Measurements from ENCODE around the gene POLR2L. TPM values are rescaled to one million over a fixed set of nuclear protein-coding genes. Genes with fewer than 3 reads are reported as not detected.
A peak's percentile ranks its signal among the peaks of the same experiment; 100 is the strongest.

Gene POLR2L
- total and polyA plus RNA-seq, 7 donors: 34.9 to 198 (median 75.3) TPM

DNA sequence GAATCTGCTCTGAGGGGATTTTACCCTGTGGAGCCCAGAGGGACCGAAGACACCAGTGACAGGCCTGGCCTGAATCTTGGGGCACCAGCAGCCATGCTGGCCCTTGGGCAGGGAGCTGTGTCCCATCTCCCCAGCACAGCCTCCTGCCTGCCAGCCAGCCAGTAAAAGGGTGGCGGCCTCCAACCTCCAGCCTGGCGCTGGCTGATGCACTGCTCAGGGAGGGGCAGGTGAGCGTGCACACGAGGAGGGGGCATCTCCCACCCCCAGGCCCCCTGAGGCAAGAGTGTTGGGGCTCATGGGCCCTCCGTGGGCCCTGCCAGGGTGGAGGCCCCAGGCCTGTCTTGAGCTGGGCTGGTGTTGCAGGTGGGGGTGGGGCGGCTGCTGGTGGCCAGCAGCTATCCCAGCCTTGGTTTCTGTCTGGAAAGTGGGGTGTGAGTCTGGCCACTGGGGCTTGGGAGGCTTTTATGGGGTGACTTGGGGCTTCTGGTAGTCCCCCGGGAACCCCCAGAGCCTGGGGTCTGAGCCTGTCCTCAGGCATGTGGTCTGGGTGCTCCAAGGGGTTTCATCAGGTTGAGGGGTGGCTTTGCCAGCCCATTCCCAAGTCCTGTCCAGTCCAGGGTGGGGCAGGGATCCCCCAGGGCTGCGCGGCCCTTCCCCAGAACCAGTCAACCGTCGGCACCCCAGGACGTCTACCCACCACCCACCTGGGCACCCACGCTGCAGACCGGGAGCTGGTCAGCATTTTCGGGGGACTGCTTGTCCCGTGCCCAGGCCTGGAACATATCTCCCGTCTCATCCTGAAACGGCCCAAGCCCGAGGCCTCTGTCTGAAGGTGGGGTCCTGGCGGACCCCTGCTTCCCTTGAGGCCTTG is 18.1 kb upstream of the POLR2L start:
- TF ChIP-seq EP300 (IDR thresholded peaks at IDR 0.05): no peak
- TF ChIP-seq POLR2AphosphoS5 (IDR thresholded peaks at IDR 0.05): no peak
- TF ChIP-seq, protein P1, sequence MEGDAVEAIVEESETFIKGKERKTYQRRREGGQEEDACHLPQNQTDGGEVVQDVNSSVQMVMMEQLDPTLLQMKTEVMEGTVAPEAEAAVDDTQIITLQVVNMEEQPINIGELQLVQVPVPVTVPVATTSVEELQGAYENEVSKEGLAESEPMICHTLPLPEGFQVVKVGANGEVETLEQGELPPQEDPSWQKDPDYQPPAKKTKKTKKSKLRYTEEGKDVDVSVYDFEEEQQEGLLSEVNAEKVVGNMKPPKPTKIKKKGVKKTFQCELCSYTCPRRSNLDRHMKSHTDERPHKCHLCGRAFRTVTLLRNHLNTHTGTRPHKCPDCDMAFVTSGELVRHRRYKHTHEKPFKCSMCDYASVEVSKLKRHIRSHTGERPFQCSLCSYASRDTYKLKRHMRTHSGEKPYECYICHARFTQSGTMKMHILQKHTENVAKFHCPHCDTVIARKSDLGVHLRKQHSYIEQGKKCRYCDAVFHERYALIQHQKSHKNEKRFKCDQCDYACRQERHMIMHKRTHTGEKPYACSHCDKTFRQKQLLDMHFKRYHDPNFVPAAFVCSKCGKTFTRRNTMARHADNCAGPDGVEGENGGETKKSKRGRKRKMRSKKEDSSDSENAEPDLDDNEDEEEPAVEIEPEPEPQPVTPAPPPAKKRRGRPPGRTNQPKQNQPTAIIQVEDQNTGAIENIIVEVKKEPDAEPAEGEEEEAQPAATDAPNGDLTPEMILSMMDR (IDR thresholded peaks at IDR 0.05): no peak
- no peak for TF ChIP-seq POLR2A (IDR thresholded peaks at IDR 0.05)
- H3K9me3 ChIP-seq: no peaks in the 10 kb centered on the region
- H3K4me3 ChIP-seq: peak overlapping the region in 1 of 4 donors; percentile 28
- H3K27ac ChIP-seq: peak overlapping the region; percentile 65 to 79 (median 70)
- WGBS, 2 donors: 60 to 80% methylated on average over 21 of the region's 21 CpGs
- intact Hi-C loops (cut with DNase I): no loop called here
- no peak for DNase-seq
- H3K4me1 ChIP-seq: peaks cover 0 to 28% (median 20%) of the 10 kb centered on the region in 4 donors
- peaks cover 0 to 31% (median 6%) of the 10 kb centered on the region in 4 donors for H3K36me3 ChIP-seq
- H3K27me3 ChIP-seq: no peaks in the 10 kb centered on the region

DNA sequence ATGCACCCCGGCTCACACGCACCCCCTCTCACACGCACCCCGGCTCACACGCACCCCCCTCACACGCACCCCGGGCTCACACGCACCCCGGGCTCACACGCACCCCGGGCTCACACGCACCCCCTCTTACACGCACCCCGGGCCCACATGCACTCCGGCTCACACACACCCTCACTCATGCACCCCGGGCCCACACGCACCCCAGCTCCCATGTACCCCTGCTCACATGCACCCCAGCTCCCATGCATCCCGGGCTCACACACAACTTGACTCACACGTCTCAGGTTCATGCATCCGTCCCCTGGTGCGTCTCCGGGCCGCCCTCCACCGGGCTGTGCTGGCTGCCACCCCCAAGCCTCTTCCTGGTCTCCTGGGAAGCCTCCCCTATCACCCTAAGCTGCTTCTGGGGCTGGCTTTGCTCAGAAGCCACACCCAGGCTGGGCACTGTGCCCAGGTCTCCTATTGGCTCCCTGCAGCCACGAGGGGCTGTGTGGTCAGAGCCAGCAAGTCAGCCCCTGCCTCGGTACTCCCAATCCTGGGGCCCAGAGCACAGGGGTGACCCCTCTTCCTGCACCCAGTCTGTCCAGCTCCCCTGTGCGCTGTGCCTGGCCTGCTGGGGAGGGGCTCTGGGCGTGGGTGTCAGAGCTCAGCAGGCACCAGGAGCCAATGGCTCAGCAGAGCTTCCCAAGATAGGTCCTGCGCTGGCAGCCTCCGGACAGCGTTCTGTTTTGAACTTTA is 17.2 kb upstream of the POLR2L start:
- H3K4me3 ChIP-seq: peak overlapping the region in 3 of 4 donors; percentile 20 to 28 (median 22)
- intact Hi-C loops (cut with DNase I): no loop called here

DNA sequence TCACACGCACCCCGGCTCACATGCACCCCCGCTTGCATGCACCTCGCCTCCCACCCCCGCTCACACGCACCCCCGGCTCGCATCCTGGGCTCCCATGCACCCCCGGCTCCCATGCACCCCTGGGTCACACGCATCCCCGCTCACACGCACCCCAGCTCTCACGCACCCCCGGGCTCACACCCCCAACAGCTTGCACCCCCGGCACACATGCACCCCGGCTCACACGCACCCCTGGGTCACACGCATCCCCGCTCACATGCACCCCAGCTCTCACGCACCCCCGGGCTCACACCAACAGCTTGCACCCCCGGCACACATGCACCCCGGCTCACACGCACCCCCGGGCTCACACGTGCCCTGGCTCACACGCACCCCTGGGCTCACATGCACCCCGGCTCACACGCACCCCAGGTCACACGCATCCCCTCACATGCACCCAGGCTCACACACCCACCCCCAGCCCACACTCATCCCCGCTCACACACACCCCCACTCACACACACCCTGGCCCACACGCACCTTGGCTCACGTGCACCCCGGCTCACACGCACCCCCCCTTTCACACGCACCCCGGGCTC is 16.5 kb upstream of the POLR2L start:
- Histone ChIP-seq H3K4me3 (no peak overlapping the region), H3K9me3 (no peaks in the 10 kb centered on the region), H3K27ac (no peak overlapping the region), H3K36me3 (peaks cover 0 to 18% (median 0%) of the 10 kb centered on the region in 4 donors), H3K27me3 (no peaks in the 10 kb centered on the region), H3K4me1 (peaks cover 0 to 28% (median 20%) of the 10 kb centered on the region in 4 donors)
- intact Hi-C loops (cut with DNase I): no loop called here
- 81 to 92% methylated on average over 37 of the region's 37 CpGs for WGBS, 2 donors
- TF ChIP-seq, protein P1 (IDR thresholded peaks at IDR 0.05): no peak
- TF ChIP-seq POLR2A (IDR thresholded peaks at IDR 0.05): no peak
- no peak for TF ChIP-seq EP300 (IDR thresholded peaks at IDR 0.05)
- TF ChIP-seq POLR2AphosphoS5 (IDR thresholded peaks at IDR 0.05): no peak
- DNase-seq: no peak

More for the DNA sequence above, 17.2 kb upstream of the POLR2L start:
- peaks cover 0 to 24% (median 3%) of the 10 kb centered on the region in 4 donors for H3K36me3 ChIP-seq
- H3K9me3 ChIP-seq: no peaks in the 10 kb centered on the region
- no peaks in the 10 kb centered on the region for H3K27me3 ChIP-seq
- peak; percentile 93 for DNase-seq
- peak overlapping the region; percentile 65 to 79 (median 70) for H3K27ac ChIP-seq
- no peak for TF ChIP-seq POLR2A (IDR thresholded peaks at IDR 0.05)
- TF ChIP-seq EP300 (IDR thresholded peaks at IDR 0.05): no peak
- TF ChIP-seq POLR2AphosphoS5 (IDR thresholded peaks at IDR 0.05): peak in 3 of 4 donors; percentile 20 to 35 (median 26)
- TF ChIP-seq, protein P1 (IDR thresholded peaks at IDR 0.05): no peak
- H3K4me1 ChIP-seq: peaks cover 0 to 28% (median 20%) of the 10 kb centered on the region in 4 donors
- 39 to 65% methylated on average over 31 of the region's 31 CpGs for WGBS, 2 donors

DNA sequence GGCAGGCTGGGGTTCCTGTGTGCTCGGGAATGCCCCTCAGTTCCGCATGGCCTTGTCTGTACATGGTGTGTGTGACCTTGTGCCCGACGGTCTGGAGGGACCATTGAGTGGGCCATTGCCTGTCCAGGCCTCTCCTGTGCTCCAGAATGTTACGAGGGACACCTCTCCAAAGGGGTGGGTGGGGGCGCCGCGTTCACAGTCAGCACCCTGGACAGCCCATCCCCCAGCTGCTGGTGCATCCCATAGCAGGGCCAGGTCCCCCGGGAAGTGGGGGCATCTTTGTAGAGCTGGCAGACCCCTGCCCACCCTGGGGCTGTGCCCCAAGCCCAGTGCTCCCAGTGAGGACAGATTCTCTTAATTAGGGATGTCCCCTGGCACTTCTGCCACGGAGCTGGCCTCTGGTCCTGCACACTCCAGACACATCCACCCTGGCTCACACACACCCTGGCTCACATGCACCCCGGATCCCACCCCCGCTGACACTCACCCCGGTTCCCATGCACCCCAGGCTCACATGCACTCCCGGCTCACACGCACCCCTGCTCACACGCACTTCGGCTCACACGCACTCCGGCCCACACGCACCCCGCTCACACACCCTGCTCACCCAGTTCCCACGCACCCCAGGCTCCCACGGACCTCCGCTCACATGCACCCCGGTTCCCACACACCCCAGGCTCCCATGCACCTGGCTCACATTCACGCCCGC is 15.9 kb upstream of the POLR2L start:
- Histone ChIP-seq H3K27me3 (no peaks in the 10 kb centered on the region), H3K36me3 (peaks cover 0 to 13% (median 0%) of the 10 kb centered on the region in 4 donors), H3K4me3 (no peak overlapping the region), H3K4me1 (peaks cover 0 to 28% (median 20%) of the 10 kb centered on the region in 4 donors), H3K27ac (no peak overlapping the region), H3K9me3 (no peaks in the 10 kb centered on the region)
- 77 to 86% methylated on average over 27 of the region's 27 CpGs for WGBS, 2 donors
- intact Hi-C loops (cut with DNase I): no loop called here
- TF ChIP-seq, protein P1 (IDR thresholded peaks at IDR 0.05): no peak
- no peak for TF ChIP-seq EP300 (IDR thresholded peaks at IDR 0.05)
- TF ChIP-seq POLR2A (IDR thresholded peaks at IDR 0.05): no peak
- TF ChIP-seq POLR2AphosphoS5 (IDR thresholded peaks at IDR 0.05): no peak
- no peak for DNase-seq
